GM18517 (cell line): ENCODE data around the gene CLCN6.
"Not testable (repeated sequence)": the region's sequence is repeated elsewhere in the genome, so short reads cannot be mapped to it uniquely, and the experiment has no call there.

Experiments used
- ATAC-seq: cut with Tn5 transposase; IDR thresholded peaks from one replicate; pipeline ENCODE4 v1.9.1; 2021; ENCODE audit warnings: mild to moderate bottlenecking, moderate library complexity; ENCODE audit not compliant: unreplicated experiment

Gene CLCN6

DNA sequence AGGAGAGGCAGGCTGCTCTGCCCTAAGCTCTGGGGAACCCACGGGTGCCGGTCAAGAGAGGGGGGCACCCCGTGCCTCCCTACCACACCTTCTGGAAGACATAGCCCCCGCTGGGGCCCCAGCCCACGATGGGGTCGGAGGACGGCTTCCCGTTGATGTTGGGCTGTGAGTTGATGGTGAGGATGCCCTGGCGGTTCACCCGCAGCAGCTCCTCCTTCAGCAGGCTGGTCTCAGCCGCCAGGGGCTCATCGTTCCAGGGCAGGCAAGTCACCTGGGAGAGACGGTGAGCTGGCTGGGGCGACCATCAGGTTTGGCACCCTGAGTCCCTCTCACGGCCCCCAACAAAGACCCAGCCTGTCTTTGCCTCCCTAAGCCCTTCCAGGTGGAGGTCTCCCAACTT, 12.2 kb upstream of the CLCN6 start:
- no peak for ATAC-seq

DNA sequence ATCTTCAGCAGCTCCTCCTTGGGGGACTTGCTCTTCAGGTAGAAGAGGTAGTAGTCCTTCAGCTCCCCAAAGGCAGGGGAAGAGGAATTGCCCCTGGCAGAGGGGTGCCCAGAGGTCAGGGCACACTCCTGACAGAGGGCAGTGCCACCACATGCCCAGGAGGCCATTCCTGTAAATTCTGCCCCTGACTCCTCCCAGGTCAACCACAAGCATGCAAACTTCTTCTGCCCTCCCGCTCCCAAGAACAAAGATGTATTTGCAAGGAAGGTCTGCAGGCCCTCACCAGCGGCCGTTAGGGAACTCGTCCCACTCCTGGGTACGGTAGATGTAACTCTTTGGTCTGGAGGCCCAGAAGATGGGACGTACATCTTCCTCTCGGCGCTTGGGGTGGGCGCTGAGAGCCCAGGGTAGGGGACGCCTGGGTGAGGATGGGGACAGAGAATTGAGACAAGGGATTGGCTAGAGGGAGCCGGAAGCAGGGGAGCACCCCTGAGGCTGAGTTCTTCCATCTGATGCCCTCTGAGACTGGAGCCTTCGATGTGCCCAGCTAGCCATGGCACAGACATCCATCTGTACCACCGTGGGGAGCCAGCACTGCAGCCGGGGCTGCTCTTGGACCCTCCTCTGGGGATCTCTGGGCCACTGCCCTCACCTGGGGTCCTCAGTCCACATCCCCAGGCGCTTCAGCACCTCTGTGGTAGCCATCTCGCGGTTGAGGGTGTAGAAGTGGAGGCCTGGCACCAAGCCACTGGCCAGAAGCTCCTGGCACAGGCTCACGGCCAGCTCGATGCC, 11.3 kb upstream of the CLCN6 start:
- no peak for ATAC-seq

- no peak for ATAC-seq
Measured at GRCh38 chr1:11795238-11795890, 10.6 kb upstream of the CLCN6 start.

DNA sequence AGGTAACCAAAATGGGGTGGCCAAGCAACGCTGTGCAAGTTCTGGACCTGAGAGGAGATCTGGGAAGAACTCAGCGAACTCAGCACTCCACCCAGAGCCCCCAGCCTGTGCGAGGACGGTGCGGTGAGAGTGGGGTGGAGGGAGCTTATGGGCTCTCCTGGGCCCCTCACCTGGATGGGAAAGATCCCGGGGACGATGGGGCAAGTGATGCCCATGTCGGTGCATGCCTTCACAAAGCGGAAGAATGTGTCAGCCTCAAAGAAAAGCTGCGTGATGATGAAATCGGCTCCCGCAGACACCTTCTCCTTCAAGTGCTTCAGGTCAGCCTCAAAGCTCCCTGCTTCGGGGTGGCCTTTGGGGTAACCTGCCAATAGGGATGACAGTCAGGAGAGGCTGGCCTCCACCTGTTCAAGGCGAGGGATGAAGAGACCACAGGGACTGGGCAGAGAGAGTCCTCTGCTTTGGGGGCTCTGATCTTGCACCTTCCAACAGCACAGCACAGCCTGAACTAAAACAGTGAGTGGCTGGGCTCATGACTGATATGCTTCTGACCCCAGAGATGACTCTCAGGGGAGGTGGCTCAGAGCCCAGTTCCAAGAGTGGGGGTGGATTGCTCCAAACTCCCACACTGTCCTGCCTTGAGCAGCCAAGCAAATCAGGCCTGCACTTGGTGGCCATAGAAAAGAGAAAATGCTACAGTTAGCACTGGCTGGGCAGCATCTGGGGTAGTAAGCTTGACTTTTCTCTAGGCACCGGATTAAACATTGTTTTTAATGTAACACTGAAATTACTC, 9.8 kb upstream of the CLCN6 start:
- ATAC-seq, result no peak

DNA sequence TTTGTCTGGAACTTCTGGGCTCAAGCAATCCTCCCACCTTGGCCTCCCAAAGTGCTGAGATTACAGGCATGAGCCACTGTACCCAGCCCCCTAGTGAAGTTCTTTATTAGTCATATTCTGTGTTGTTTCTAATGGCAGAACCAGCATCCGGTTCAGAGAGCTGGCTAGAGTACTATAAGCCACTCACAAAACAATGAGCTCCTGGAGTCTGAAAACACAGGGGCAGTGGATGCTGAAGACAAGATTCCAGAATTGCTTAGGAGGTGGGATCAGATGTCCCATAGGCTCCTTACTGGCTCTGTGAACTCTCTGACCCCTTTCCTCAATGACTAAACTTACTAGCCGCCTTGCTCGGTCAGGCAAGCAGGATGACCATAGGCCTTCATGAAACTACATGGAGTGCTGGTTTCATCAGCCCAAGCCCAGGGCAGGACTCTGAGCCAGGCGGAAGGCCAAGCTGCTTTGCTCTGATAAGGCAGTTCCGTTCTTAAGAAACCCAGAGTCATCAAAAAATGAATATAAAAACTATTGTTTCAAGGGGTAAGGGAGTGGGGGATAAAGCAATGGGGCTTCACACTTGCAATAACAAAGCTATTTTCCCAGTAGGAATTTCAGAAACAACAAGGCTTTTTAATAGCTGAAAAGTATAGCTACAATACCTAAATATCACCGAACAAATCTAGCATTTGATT, 8.3 kb upstream of the CLCN6 start:
- ATAC-seq, result no peak

DNA sequence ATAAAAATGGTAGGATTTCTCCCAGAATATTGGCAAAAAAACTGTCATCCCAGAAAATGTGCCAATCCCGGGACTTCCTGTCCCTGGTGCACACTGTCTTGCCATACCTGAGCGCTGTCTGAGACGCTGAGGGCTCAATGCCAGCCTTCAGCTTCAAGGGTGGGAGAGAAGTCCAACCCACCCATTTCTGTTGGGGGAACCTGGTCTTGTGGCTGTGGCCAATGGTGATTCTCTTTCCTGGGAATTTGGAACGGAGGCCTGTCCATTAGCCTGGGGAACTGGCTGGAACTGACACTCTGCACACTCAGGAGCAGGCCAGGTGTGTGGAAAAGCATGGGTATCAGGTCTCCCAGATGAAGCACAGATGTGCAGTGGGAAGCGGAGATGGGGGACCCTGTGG, 6.9 kb upstream of the CLCN6 start:
- no peak for ATAC-seq

- ATAC-seq, result no peak
Measured at GRCh38 chr1:11799896-11800295, 6.1 kb upstream of the CLCN6 start.

DNA sequence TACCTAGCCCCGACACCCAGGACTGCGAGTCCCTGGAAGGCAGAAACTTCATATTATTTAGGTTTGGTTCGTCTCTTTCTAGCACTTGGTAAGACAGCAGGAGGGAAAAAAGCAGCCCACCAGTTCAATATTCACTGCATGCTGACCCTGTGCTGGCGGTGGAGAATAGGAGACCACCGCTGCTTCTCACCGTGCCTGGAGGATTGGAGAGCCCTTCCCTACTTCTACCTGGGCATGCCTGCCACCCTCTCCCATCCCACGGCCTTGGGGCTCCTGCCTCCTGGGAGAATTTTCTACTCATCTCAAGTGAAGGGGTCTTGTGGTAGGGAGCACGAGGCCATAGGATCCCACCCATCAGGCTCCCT, 5.6 kb upstream of the CLCN6 start:
- no peak for ATAC-seq

- no peak for ATAC-seq
Measured at GRCh38 chr1:11800756-11801433, 5.1 kb upstream of the CLCN6 start.

- no peak for ATAC-seq
Measured at GRCh38 chr1:11802616-11802972, 3.4 kb upstream of the CLCN6 start.

- ATAC-seq, result no peak
Measured at GRCh38 chr1:11802973-11803885, 2.8 kb upstream of the CLCN6 start.

DNA sequence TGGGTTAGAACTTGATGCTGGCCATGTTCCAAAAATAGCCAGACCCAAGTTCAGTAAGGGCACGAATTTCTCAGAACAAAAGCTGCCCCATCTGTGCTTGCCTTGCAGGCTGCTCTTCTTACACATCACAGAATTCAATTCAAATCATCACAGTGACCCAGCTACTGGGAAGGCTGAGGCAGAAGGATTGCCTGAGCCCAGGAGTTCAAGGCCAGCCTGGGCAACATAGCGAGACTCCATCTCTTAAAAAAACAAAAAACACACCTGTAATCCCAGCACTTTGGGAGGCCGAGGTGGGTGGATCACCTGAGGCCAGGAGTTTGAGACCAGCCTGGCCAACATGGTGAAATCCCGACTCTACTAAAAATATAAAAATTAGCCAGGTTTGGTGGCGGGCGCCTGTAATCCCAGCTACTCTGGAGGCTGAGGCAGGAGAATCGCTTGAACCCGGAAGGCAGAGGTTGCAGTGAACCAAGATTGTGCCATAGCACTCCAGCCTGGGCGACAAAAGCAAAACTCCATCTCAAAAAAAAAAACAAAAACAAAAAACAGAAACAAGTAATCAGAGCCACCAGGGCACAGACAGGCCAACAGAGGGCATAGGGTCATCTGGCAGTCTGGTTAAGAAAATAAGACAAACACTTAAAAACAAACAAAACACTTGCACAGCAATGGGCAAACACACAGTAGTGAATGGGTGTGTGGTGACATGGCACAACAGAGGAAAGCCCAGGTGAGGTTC, 1.9 kb upstream of the CLCN6 start:
- not testable (repeated sequence) for ATAC-seq

DNA sequence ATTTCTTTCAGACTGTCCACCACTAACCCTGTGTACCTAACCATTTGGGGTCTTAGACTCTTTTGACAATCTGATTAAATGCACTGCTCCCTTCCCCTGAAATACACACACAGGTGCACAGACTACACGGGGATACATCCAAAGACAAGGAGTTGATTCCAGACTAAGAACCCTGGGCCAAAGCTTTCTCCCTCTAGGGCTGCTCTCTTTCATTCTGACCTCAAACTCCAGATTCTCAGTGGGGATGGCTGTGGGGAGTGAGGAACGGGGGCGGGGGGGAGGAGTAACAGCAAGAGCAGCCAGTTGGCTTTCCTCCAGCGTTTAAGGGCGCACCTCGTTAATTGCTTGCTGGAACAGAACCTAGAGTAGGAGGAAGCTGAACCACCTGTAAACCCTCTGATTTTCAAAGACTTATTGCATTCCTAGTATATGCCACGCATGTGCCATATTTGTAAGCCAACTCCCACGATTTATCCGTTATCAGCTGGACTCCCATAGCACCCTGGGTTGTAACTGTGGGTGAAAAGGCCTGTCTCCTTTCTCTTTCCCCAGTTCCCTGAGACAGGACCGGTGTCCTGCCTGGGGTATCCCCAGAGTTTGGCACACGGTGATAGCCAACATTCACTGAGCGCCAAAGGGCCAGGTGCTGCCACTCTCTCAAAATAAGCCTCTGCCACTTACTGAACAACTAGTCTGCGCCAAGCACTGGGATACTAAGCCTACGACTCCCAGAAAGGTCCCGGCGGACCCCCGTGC, 1.1 kb upstream of the CLCN6 start:
- no peak for ATAC-seq

DNA sequence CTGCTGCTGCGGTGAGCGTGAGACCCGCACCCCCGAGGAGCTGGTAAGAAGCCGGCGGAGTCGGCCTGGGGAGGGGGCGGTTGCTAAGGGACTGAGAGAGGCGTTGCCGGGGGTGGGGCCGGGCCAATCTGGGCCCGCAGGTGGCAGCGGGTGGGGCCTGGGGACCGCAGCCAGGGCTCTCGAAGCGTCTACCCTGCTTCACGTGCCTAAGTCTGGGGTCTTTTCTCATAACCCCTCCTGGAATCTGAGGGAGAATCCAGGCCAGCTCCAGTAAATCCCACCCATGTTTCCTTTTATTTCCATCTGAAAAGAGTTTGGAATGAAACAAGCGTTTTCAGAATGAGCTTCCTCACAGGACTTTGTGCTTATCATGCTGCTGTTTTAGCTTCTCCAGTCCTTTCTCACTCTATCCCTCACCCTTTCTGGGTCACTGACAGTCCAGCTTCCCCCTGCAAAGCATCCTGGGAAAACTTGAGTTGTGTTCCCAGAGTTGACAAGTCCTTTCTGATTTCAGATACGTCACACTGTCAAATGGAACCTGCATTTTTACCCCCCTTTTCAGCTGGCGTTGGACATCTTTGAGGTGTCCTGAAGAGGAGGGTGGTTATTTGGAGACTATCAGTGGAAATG, 431 bp downstream of the CLCN6 start:
- no peak for ATAC-seq

- no peak for ATAC-seq
Measured at GRCh38 chr1:11807133-11807532, 1.1 kb downstream of the CLCN6 start.

DNA sequence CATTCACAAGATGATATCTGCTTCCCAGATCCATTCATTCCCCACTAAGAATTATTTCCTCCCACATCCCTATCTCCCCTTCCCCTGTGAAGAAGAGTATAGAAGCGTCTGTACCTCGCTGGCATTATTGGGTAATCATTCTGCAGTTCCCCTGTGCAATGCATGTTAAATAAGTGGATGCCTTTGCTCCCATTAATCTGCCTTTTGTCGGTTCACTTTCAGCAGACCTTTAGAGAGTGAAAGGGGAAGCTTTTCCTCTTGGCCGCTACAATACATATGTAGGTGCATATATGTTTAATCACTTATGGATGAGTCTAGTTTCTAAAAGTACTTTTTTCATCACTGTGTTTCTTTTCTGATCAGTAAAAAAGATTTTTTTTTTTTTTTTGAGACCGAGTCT, 7.0 kb downstream of the CLCN6 start:
- no peak for ATAC-seq

DNA sequence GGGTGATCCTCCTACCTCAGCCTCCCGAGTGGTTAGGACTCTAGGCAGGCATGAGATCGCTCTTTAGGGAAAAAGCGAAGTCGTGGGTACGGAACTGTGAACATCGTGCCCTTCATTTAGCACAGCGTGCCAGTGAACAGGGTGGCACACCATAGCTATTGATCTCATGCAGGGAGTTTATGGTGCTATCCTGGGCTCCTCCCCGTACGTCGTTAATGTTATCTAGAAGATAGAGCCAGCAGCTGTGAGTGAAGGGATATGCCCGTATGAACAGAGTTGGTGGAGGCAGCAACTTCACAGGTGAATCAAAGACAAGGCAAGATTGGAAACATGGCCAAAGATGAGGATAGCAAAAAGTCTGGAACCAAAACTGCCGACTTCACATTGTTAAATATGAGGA, 11.2 kb downstream of the CLCN6 start:
- no peak for ATAC-seq

DNA sequence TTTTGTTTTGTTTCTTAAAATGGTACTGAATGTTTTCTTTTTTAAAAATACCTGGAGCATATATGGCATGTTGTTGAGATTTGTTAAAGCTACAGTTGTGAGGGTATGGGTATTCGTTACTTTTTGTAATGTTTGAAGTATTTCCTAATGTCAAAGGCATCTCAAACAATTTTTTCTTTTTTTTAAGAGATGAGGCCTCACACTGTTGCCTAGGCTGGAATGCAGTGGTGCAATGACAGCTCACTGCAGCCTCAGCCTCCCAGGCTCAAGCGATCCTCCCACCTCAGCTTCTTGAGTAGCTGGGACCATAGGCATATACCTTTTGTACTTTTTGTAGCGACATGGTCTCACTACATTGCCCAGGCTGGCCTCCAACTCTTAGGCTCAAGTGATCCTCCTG, 16.1 kb downstream of the CLCN6 start:
- no peak for ATAC-seq
